ENCODE data around the gene NEURL1B.

DNA sequence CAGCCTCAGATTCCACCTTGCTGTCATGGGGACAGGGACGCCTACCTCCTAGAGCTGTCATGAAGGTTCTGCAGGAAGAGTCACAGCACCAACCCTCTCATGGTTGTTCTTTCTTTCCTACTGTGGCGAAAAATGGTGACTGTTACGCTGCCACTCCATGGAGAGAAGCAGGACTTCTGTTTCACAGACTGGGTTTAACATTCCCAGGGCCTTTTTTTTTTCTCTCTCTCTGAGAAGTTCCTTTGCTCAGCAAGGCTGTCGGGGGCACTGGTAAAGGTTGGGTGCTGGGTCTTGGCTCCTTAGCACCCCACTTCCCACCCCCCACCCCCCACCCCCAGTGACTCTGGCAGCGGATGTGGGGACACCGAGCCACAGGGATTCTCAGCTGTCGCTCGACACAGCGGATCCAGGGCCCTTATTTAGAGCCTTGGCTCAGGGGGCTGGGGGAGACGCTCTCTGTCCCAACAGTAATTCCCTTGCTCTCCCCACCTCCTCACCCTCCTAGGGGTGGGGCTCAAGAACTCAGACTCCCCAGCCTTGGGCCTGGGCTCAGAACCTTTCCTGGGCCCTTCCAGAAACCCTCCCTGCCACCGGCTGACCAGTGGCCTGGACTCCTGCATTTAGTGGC is 95.6 kb downstream of the NEURL1B start:
- TF ChIP-seq YY1 (IDR thresholded peaks at IDR 0.05; ENCODE audit: low read depth, low read length) (no peak), TCF12 (IDR thresholded peaks at IDR 0.05; ENCODE audit: low read depth, low read length) (no peak), RAD51 (IDR thresholded peaks at IDR 0.05) (no peak), ASH2L (IDR thresholded peaks at IDR 0.05; ENCODE audit: borderline replicate concordance, low read depth) (no peak), FOXM1 (IDR thresholded peaks at IDR 0.05; ENCODE audit: low read depth, low read length) (no peak), CTCF (IDR thresholded peaks at IDR 0.05 in 2 of 3, conservative IDR thresholded peaks at IDR 0.05 in 1 of 3; ENCODE audit: control insufficient read depth in 2 of 3, extremely low read depth in 1 of 3, insufficient read depth in 1 of 3, low read depth in 3 of 3, low read length in 3 of 3) (no peak), ZBTB33 (IDR thresholded peaks at IDR 0.05) (no peak), PRDM15 (CRISPR knock-in tag; IDR thresholded peaks at IDR 0.05) (no peak), MAX (IDR thresholded peaks at IDR 0.05; ENCODE audit: low read depth, low read length) (no peak), STAT1 (conservative IDR thresholded peaks at IDR 0.05) (no peak)
- TF ChIP-seq, protein P1, sequence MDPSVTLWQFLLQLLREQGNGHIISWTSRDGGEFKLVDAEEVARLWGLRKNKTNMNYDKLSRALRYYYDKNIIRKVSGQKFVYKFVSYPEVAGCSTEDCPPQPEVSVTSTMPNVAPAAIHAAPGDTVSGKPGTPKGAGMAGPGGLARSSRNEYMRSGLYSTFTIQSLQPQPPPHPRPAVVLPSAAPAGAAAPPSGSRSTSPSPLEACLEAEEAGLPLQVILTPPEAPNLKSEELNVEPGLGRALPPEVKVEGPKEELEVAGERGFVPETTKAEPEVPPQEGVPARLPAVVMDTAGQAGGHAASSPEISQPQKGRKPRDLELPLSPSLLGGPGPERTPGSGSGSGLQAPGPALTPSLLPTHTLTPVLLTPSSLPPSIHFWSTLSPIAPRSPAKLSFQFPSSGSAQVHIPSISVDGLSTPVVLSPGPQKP (IDR thresholded peaks at IDR 0.05; ENCODE audit: low read depth, low read length): no peak
